ENCODE results near the gene VAT1L.
"Not testable (repeated sequence)": the region's sequence is repeated elsewhere in the genome, so short reads cannot be mapped to it uniquely, and the experiment has no call there.

The VAT1L gene

DNA sequence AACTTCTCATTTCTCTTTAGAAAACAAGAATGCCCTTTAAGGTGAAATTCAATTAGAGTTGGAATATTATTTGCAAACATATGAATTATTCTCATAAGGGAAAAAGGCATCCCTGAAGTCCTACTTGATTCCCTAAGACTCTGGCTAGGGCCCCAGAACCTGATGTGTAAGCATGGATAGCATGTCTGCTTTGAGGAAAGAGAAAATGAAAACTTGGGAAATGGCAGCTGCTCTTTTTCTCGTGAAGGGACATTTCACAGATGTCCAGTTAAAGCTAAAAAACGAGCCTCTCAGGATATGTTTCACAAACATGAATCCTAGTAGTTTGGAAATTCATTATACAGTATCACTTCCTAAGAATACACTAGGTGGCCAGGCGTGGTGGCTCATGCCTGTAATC lies 121.7 kb downstream of the VAT1L start:
- no peak for DNase-seq (ENCODE audit: low read depth in 3 of 3, low spot score in 1 of 3)

DNA sequence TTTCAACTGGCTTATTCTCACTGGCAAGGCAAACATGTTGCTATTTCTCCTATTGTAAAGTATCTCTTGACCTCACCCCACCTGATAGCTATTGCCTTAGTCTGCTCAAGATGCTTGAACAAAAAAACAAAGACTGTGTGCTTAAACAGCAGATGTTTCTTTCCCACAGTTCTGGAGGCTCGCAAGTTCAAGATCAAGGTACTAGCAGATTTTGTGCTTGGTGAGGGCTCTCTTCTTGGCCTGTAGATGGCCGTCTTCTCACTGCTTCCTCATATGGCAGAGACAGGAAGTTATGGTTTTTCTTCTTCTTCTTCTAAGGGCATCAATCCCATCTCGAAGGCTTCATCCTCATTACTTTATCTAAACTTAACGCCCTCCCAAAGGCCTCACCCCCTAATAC lies 124.3 kb downstream of the VAT1L start:
- DNase-seq (ENCODE audit: low read depth in 3 of 3, low spot score in 1 of 3), result no peak

- DNase-seq (ENCODE audit: low read depth in 3 of 3, low spot score in 1 of 3), result no peak
These were observed 125.4 kb downstream of the VAT1L start for GRCh38 chr16:77913738-77914253.

DNA sequence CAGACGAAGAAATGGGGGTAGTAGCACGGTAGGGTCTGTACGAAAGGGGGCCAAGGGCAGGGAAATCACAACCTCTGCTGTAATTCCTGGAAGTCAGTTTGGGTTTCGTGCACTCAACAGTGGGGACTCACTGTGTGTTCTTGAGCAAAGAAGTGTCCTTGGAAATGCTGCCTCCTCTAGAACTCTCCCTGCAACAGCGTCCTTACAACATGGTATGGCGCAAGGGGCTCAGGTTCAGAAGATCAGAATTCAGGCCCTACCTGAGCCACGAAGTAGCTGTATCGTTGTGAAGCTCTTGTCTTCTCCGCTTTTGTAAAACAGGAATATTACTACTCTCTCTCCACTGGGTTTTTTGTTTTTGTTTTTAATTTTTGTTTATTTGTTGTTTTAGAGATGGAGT lies 127.7 kb downstream of the VAT1L start:
- DNase-seq (ENCODE audit: low read depth in 3 of 3, low spot score in 1 of 3), result no peak

GRCh38 chr16:77917971-77918370 lies 129.6 kb downstream of the VAT1L start:
- DNase-seq (ENCODE audit: low read depth in 3 of 3, low spot score in 1 of 3), result no peak

- DNase-seq (ENCODE audit: low read depth in 3 of 3, low spot score in 1 of 3), result no peak
These were observed 130.7 kb downstream of the VAT1L start for GRCh38 chr16:77918809-77919707.

- no peak for DNase-seq (ENCODE audit: low read depth in 3 of 3, low spot score in 1 of 3)
These were observed 131.5 kb downstream of the VAT1L start for GRCh38 chr16:77919761-77920415.

DNA sequence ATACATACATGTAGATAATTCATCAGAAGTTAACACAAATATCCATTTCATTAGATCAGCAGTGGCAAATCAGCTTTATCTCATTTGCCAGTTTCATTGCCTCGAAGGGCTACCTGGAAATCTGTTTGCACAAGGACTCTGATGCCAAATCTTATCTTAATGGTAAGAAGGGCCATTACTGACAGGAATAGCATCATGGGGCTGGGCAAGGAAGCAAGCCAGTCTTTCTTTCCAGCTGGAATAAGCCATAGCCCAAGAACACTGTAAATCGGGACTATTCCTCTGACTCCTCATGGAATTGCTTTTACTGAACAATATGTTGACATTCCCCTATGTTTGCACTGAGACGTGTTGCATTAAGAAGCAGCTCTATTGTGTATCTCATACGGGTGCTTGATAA lies 132.6 kb downstream of the VAT1L start:
- DNase-seq (ENCODE audit: low read depth in 3 of 3, low spot score in 1 of 3), result no peak

DNA sequence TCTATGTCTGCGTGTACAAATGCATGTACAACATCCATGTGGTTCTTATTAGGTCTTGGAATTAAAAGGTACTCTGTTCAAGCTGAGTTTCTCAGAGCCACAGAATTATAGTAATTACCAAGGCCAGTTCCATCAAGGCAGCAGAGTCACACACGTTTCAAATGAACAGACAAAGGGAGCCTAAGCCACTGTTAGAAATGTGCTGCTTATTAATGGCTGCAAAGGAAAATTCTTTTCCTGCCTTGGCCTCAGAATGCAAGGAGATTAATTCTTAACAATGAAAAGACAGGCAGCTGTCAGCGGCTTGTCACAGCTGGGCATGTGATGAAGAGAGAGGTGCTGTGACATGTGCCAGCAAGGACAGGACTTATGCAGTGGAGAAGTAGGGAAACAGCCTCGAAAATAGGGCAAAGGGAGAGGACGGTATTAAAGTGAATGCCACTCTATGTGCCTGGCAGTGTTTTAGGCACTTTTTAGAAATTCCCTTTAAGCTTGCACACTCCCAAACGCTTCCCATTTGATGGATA lies 133.9 kb downstream of the VAT1L start:
- no peak for DNase-seq (ENCODE audit: low read depth in 3 of 3, low spot score in 1 of 3)

GRCh38 chr16:77925531-77925930 lies 137.2 kb downstream of the VAT1L start:
- DNase-seq (ENCODE audit: low read depth in 3 of 3, low spot score in 1 of 3), result no peak

DNA sequence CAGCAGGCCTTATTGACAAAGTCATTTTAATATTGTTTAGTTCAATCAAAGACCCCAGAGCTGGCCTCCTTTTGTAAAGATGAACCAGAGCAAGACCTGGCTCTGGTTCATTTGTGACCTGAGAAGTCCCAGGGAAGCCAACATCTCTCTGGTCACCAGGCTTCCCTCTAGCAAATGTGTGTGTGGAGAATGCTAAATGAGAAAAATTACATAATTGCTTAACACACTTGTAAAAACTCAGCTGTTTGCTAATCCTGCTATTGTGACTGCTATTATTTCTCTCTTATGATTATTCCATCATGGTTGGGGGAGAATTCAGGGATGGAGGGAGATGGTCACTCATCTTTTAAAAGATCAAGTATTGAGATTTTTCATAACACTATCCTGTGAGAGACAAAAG lies 139.7 kb downstream of the VAT1L start:
- no peak for DNase-seq (ENCODE audit: low read depth in 3 of 3, low spot score in 1 of 3)

- DNase-seq (ENCODE audit: low read depth in 3 of 3, low spot score in 1 of 3), result no peak
These were observed 140.6 kb downstream of the VAT1L start for GRCh38 chr16:77929004-77929403.

DNA sequence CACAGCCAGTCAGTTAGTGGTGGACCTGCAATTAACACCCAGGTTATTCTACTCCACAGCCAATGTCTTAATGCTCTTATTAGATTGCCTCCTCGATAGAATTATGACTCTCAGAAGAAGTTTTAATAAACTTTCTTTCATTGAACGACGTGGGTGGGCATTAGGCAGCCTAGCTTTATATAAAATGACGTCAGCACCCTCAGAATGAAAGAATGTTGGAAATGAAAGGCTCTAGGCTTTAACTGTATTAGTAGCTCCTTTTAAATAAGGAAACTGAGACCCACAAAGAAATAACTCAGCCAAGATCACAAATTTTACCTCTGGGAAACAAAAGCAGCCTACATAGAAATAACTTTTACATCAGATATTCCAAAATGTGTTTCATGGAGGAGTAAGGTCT lies 142.7 kb downstream of the VAT1L start:
- no peak for DNase-seq (ENCODE audit: low read depth in 3 of 3, low spot score in 1 of 3)

- no peak for DNase-seq (ENCODE audit: low read depth in 3 of 3, low spot score in 1 of 3)
These were observed 149.2 kb downstream of the VAT1L start for GRCh38 chr16:77937473-77938149.

- DNase-seq (ENCODE audit: low read depth in 3 of 3, low spot score in 1 of 3), result no peak
These were observed 150.5 kb downstream of the VAT1L start for GRCh38 chr16:77938913-77939312.

DNA sequence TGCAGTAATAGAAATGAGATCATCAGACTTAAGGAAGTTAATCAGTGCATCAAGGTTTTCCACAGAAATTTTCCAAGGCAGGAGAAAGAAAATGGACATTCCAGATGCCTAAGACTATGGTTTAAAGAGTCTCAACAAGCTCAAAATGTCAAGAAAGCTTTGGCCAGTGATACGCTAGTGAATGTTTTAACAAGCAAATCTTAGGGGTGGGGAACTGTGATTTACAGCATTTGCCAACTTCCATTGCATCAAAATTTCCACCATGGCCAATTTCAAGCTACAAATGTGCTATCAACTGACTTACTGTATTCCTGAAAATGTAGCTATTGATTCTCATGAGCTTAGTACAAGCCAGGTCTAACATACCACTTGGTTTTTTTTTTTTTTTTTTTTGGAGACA lies 151.6 kb downstream of the VAT1L start:
- no peak for DNase-seq (ENCODE audit: low read depth in 3 of 3, low spot score in 1 of 3)

DNA sequence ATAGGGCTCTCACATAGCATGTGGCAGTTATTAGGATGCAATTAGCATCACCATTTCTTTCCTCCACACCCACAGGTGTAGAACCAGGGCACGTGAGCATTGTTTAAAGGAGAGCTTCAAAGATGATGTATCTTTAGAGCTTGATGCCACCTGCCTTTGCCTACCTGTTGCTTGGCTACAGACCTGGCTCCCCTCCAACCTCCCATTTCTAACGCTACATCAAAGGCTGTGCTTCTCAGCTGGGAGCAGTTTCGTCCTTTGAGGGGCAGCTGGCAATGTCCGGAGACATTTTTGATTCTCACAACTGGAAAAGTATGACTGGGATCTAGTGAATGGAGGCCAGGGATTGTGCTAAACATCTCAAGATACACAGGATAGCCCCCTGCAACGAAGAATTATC lies 155.4 kb downstream of the VAT1L start:
- DNase-seq (ENCODE audit: low read depth in 3 of 3, low spot score in 1 of 3), result no peak

DNA sequence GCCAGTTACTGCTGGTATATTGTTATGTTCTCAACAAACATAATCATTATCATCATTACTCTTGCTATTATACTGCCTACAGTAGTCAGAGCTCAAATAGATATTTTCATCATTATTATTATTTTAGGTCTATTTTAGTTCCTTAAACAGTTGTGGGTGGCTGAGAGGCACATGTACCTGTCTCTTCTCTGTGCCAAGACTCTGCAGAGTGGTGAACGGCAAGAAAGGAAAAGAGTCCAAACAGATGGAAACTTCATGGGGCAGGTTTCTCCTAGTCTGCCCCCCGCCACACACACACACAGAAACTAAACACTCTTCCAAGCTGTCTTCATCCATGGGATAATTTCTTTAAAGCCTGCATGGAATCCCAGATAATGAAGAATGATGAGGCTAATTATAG lies 156.3 kb downstream of the VAT1L start:
- no peak for DNase-seq (ENCODE audit: low read depth in 3 of 3, low spot score in 1 of 3)

DNA sequence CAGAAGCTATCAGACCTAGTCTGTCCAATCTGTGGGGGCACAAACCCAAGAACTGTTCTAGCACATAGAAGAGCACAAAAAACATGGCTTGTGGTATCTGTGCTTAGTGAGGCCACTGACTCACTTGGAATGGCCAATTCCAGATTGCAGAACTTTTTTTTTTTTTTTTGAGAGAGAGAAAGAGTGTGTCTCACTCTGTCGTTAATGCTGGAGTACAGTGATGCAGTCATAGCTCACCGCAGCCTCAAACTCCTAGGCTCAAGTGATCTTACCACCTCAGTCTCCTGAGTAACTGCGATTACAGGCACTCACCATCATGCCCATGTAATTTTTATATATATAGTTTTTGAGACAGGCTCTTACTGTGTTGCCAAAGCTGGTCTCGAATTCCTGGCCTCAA lies 156.8 kb downstream of the VAT1L start:
- no peak for DNase-seq (ENCODE audit: low read depth in 3 of 3, low spot score in 1 of 3)

DNA sequence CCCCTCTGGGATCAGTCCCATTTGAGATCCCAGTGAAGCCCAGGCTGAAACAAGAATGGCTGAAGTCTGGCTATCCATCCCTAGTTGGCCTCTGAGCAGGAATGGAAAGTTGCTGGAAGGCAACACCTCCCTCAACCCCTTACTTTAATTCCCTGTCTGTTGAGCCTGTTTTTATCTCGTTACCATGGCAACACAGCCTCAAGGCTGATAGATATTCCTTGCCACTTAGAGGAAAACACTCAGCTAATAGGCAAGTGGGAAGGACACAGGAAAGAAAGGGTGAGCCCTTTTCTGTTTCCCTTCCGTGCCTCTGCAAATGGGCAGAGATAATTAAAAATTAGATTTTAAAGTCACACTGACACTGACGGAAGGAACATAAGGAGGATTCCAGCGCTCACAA lies 158.5 kb downstream of the VAT1L start:
- DNase-seq (ENCODE audit: low read depth in 3 of 3, low spot score in 1 of 3), result no peak

DNA sequence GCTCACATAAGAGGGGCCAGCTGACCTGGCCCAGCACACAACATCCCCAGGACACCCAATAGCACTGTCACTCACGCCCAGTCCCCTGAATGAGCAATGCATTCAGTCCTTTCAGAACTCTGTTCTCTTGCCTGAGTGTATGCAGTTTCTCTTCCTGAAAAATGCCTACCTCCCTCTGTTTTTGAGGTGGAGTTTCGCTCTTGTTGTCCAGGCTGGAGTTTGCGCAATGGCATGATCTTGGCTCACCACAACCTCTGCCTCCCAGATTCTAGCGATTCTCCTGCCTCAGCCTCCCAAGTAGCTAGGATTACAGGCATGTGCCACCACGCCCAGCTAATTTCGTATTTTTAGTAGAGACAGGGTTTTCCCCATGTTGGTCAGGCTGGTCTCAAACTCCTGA lies 159.2 kb downstream of the VAT1L start:
- DNase-seq (ENCODE audit: low read depth in 3 of 3, low spot score in 1 of 3), result not testable (repeated sequence)

DNA sequence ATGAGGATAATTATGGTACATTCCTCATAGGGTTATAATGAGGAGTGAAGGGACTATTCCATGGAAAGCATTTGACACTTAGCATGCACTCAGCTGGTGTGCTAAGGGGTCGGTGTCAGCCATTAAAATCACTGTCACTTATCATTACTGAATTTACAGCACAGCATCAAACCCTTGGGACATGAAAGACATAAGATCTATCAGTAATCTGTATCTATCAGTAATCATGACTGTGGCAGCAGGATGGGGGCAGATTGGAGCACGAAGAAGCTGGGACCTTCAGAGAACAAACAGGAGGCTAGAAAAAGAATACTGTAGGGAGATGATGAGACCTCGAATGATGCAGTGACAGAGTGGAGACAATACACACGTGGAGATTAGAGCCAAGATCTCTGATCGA lies 160.5 kb downstream of the VAT1L start:
- DNase-seq (ENCODE audit: low read depth in 3 of 3, low spot score in 1 of 3), result no peak
